H9 (cell line): ENCODE data around the gene CD4. TPM values are rescaled to one million over a fixed set of nuclear protein-coding genes. Genes with fewer than 3 reads are reported as not detected.

ENCODE experiments used
- DNase-seq: peaks from one replicate; pipeline ENCODE4 v3.0.0-alpha.2; 2017
- H2AFZ ChIP-seq: one replicate; pipeline ENCODE4 v1.6.1; 2013; ENCODE audit warnings: mild to moderate bottlenecking, low read length, control low read depth, moderate library complexity
- H2AK5ac ChIP-seq: 2 replicates; pipeline ENCODE4 v1.6.1; 2013; ENCODE audit warnings: low read length, control low read depth, mixed read lengths; ENCODE audit not compliant: insufficient read length
- H2BK120ac ChIP-seq: one replicate; pipeline ENCODE4 v1.6.1; 2013; ENCODE audit warnings: low read depth, mild to moderate bottlenecking, low read length, control low read depth, inconsistent platforms; ENCODE audit not compliant: poor library complexity, severe bottlenecking
- H2BK12ac ChIP-seq: 2 replicates; pipeline ENCODE4 v1.6.1; 2013; ENCODE audit warnings: low read length, control low read depth, mixed read lengths, low read depth; ENCODE audit not compliant: insufficient read length
- H2BK15ac ChIP-seq: 2 replicates; pipeline ENCODE4 v1.6.1; 2013; ENCODE audit warnings: low read depth, low read length, control low read depth
- H2BK20ac ChIP-seq: one replicate; pipeline ENCODE4 v1.6.1; 2013; ENCODE audit warnings: low read depth, mild to moderate bottlenecking, low read length, control low read depth, inconsistent platforms; ENCODE audit not compliant: poor library complexity, severe bottlenecking
- H2BK5ac ChIP-seq: 2 replicates; pipeline ENCODE4 v1.6.1; 2013; ENCODE audit warnings: low read length, control low read depth, mixed read lengths; ENCODE audit not compliant: insufficient read length
- H3K14ac ChIP-seq: 2 replicates; pipeline ENCODE4 v1.6.1; 2013; ENCODE audit warnings: low read length, control low read depth; ENCODE audit not compliant: insufficient read depth
- H3K18ac ChIP-seq: 2 replicates; pipeline ENCODE4 v1.6.1; 2013; ENCODE audit warnings: low read depth, mild to moderate bottlenecking, mixed read lengths, low read length, control low read depth; ENCODE audit not compliant: insufficient read length
- H3K23ac ChIP-seq: 2 replicates; pipeline ENCODE4 v1.6.1; 2013; ENCODE audit warnings: low read length, control low read depth, mixed read lengths, low read depth; ENCODE audit not compliant: insufficient read length
- H3K23me2 ChIP-seq: 2 replicates; pipeline ENCODE4 v1.6.1; 2013; ENCODE audit warnings: low read depth, mild to moderate bottlenecking, mixed read lengths, low read length, control low read depth; ENCODE audit not compliant: insufficient read length, poor library complexity, severe bottlenecking
- H3K27ac ChIP-seq: 2 replicates; pipeline ENCODE4 v1.5.1; 2013; ENCODE audit warnings: low read length, control low read depth, mixed read lengths, low read depth; ENCODE audit not compliant: insufficient read length
- H3K27me3 ChIP-seq: 2 replicates; pipeline ENCODE4 v1.6.1; 2013; ENCODE audit warnings: low read length, control low read depth, inconsistent platforms; ENCODE audit not compliant: insufficient read depth
- H3K4ac ChIP-seq: 2 replicates; pipeline ENCODE4 v1.6.1; 2013; ENCODE audit warnings: low read depth, mild to moderate bottlenecking, control low read depth, inconsistent platforms, low read length, moderate library complexity
- H3K4me1 ChIP-seq: 2 replicates; pipeline ENCODE4 v1.6.1; 2013; ENCODE audit warnings: low read length, control low read depth, inconsistent platforms; ENCODE audit not compliant: insufficient read depth
- H3K4me2 ChIP-seq: 2 replicates; pipeline ENCODE4 v1.6.1; 2013; ENCODE audit warnings: low read length, control low read depth, mixed read lengths; ENCODE audit not compliant: insufficient read length, insufficient read depth
- H3K56ac ChIP-seq: 2 replicates; pipeline ENCODE4 v1.6.1; 2013; ENCODE audit warnings: low read depth, mild to moderate bottlenecking, mixed read lengths, low read length, control low read depth; ENCODE audit not compliant: insufficient read length
- H3K79me1 ChIP-seq: 2 replicates; pipeline ENCODE4 v1.6.1; 2013; ENCODE audit warnings: low read depth, mild to moderate bottlenecking, moderate library complexity, low read length, control low read depth, inconsistent platforms; ENCODE audit not compliant: insufficient read depth, poor library complexity, severe bottlenecking
- H3K79me2 ChIP-seq: 2 replicates; pipeline ENCODE4 v1.6.1; 2013; ENCODE audit warnings: low read length, control low read depth, inconsistent platforms; ENCODE audit not compliant: insufficient read depth
- H3K9ac ChIP-seq: 2 replicates; pipeline ENCODE4 v1.6.1; 2013; ENCODE audit warnings: low read length, control low read depth, mixed read lengths; ENCODE audit not compliant: insufficient read length; ENCODE audit errors: extremely low read depth
- H3K9me3 ChIP-seq: one replicate; pipeline ENCODE4 v1.6.1; 2013; ENCODE audit warnings: low read depth, low read length, inconsistent platforms; ENCODE audit not compliant: control insufficient read depth
- H3T11ph ChIP-seq: one replicate; pipeline ENCODE4 v1.6.1; 2013; ENCODE audit warnings: mild to moderate bottlenecking, low read length, control low read depth, inconsistent platforms
- H4K20me1 ChIP-seq: one replicate; pipeline ENCODE4 v1.6.1; 2013; ENCODE audit not compliant: control insufficient read depth, insufficient read length, insufficient read depth
- H4K5ac ChIP-seq: 2 replicates; pipeline ENCODE4 v1.6.1; 2013; ENCODE audit warnings: low read depth, mild to moderate bottlenecking, mixed read lengths, low read length, control low read depth; ENCODE audit not compliant: insufficient read length
- H4K8ac ChIP-seq: replicated peaks from 2 replicates; pipeline ENCODE4 v1.6.1; 2013; ENCODE audit warnings: low read length, control low read depth, mixed read lengths, low read depth; ENCODE audit not compliant: insufficient read length
- H4K91ac ChIP-seq: 2 replicates; pipeline ENCODE4 v1.6.1; 2013; ENCODE audit warnings: low read depth, mild to moderate bottlenecking, moderate library complexity, mixed read lengths, low read length, control low read depth; ENCODE audit not compliant: insufficient read length
- H3K27ac Mint-ChIP-seq, 3 experiments: 2 replicates in 2 of 3; 3 replicates in 1 of 3; pipeline ENCODE4 v1.8.0; 2020 to 2021; ENCODE audit warnings: mixed read lengths in 3 of 3, mild to moderate bottlenecking in 1 of 3, moderate library complexity in 1 of 3
- H3K27me3 Mint-ChIP-seq: 2 replicates; pipeline ENCODE4 v1.8.0; 2021; ENCODE audit warnings: low read depth, mild to moderate bottlenecking, moderate library complexity, mixed read lengths
- H3K36me3 Mint-ChIP-seq, 3 experiments: 2 replicates in 2 of 3; 3 replicates in 1 of 3; pipeline ENCODE4 v1.8.0; 2020 to 2021; ENCODE audit warnings: low read depth in 3 of 3, mixed read lengths in 3 of 3; ENCODE audit not compliant: insufficient read depth in 1 of 3
- H3K4me1 Mint-ChIP-seq, 2 experiments: 2 replicates each; pipeline ENCODE4 v1.8.0; 2020; ENCODE audit warnings: mixed read lengths in 2 of 2
- H3K4me3 Mint-ChIP-seq, 2 experiments: 2 replicates in 1 of 2; 3 replicates in 1 of 2; pipeline ENCODE4 v1.8.0; 2020 to 2021; ENCODE audit warnings: mild to moderate bottlenecking in 2 of 2, mixed read lengths in 2 of 2, moderate library complexity in 1 of 2
- H3K9me3 Mint-ChIP-seq, 2 experiments: 2 replicates in 1 of 2; 3 replicates in 1 of 2; pipeline ENCODE4 v1.8.0; 2020; ENCODE audit warnings: mild to moderate bottlenecking in 2 of 2, mixed read lengths in 2 of 2, moderate library complexity in 1 of 2
- WGBS: extraction: QIAGEN DNeasy Blood & Tissue Kit; methylation state at CpG from one replicate; pipeline ENCODE4 v1.1.7; 2013; ENCODE audit warnings: missing lambda C conversion rate, low lambda C conversion rate, mixed read lengths; ENCODE audit not compliant: insufficient read length; ENCODE audit errors: extremely low coverage; 5-methylcytosine and 5-hydroxymethylcytosine counted together
- total RNA-seq: library from RNA; stranded (reverse); gene quantifications from 2 replicates; pipeline ENCODE4 v1.2.1, GENCODE V29; 2021
- TF ChIP-seq, protein P1 (sequence below): fragments of 200-600 bp; sonication (generic); conservative IDR thresholded peaks from 3 replicates; pipeline ENCODE4 v1.8.0; 2021; ENCODE audit warnings: antibody characterized with exemption, mild to moderate bottlenecking

CD4 gene
- total RNA-seq, 1 experiment from 2014 or later = 1.1 TPM

DNA sequence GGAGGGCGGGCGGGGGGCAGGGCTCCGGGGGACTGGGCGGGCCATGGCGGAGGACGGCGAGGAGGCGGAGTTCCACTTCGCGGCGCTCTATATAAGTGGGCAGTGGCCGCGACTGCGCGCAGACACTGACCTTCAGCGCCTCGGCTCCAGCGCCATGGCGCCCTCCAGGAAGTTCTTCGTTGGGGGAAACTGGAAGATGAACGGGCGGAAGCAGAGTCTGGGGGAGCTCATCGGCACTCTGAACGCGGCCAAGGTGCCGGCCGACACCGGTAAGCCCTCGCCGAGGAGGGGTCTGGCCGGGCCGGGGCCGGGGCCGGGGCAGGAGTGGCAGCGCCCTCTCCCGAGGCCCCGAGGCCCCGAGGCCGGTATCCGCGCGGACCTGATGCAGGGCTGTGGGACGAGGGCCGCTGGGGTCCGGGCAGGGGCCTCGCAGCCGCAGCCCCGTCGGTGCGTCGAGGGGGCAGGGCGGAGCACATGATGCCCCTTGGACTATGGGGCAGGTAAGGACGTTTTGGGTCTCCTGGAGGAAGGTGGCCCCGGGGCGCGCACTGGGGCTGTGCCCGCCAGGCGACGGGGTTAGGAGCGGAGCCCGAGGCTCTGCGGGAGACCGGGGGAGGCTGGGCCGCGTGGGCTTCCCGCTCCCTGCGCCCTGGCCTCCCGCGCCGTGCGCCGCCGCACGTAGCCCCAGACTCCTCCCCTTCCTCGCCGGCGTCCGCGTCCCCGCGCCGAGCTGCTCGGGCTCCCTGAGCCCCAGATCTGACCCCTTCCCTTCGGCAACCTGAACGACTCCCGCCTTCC is 78.3 kb downstream of the CD4 start, which contains the start of gene TPI1:
TPI1 (plus strand) TSS at position 119 of the 798 bp plus-strand sequence; CDS start at position 155, 36 bp downstream.
- H2BK15ac ChIP-seq = no peak within 1 kb of the TSS
- H3K4me2 ChIP-seq = peak within 1 kb of the TSS; percentile 94
- Mint-ChIP-seq H3K4me1 (peaks cover 50 to 55% of the 10 kb centered on the region in 2 experiments), H3K9me3 (no peaks in the 10 kb centered on the region; a peak in 1 of 5 replicates), H3K36me3 (peaks cover 46 to 76% (median 63%) of the 10 kb centered on the region in 3 experiments), H3K27ac (peak within 1 kb of the TSS; percentile 77 to 95 (median 92); a peak in 5 of 7 replicates), H3K27me3 (no peaks in the 10 kb centered on the region; the same call in 1 of the 2 replicates), H3K4me3 (peak within 1 kb of the TSS; percentile 93 to 95)
- H3K9me3 ChIP-seq = no peaks in the 10 kb centered on the region
- no peaks in the 10 kb centered on the region; the same call in 1 of the 2 replicates for H3K4me1 ChIP-seq
- H3K23ac ChIP-seq = no peak within 1 kb of the TSS
- no peak within 1 kb of the TSS for H4K91ac ChIP-seq
- no peaks in the 10 kb centered on the region for H4K20me1 ChIP-seq
- no peak within 1 kb of the TSS for H3K27ac ChIP-seq
- peak within 1 kb of the TSS; percentile 60 for H3K9ac ChIP-seq
- H3K18ac ChIP-seq = peak within 1 kb of the TSS; percentile 18
- no peak within 1 kb of the TSS for H2BK12ac ChIP-seq
- TF ChIP-seq, protein P1, sequence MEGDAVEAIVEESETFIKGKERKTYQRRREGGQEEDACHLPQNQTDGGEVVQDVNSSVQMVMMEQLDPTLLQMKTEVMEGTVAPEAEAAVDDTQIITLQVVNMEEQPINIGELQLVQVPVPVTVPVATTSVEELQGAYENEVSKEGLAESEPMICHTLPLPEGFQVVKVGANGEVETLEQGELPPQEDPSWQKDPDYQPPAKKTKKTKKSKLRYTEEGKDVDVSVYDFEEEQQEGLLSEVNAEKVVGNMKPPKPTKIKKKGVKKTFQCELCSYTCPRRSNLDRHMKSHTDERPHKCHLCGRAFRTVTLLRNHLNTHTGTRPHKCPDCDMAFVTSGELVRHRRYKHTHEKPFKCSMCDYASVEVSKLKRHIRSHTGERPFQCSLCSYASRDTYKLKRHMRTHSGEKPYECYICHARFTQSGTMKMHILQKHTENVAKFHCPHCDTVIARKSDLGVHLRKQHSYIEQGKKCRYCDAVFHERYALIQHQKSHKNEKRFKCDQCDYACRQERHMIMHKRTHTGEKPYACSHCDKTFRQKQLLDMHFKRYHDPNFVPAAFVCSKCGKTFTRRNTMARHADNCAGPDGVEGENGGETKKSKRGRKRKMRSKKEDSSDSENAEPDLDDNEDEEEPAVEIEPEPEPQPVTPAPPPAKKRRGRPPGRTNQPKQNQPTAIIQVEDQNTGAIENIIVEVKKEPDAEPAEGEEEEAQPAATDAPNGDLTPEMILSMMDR = no peak
- H3K4ac ChIP-seq = no peak within 1 kb of the TSS
- no peak within 1 kb of the TSS for H2BK20ac ChIP-seq
- H2AK5ac ChIP-seq = no peak within 1 kb of the TSS
- H3K79me2 ChIP-seq = peaks cover 5% of the 10 kb centered on the region; the same call in 1 of the 2 replicates
- H2BK5ac ChIP-seq = no peak within 1 kb of the TSS
- no peaks in the 10 kb centered on the region for H3K79me1 ChIP-seq
- peaks cover 16% of the 10 kb centered on the region for H3K23me2 ChIP-seq
- no CpG with 5 or more reads among the region's 86 CpGs for WGBS
- H3T11ph ChIP-seq = no peak within 1 kb of the TSS
- H2BK120ac ChIP-seq = no peak within 1 kb of the TSS
- no peak within 1 kb of the TSS for H4K5ac ChIP-seq
- H4K8ac ChIP-seq = no peak within 1 kb of the TSS
- H2AFZ ChIP-seq = no peak within 1 kb of the TSS
- DNase-seq = peak; percentile 90
- H3K56ac ChIP-seq = no peak within 1 kb of the TSS
- H3K14ac ChIP-seq = peak within 1 kb of the TSS; percentile 37; the same call in 1 of the 2 replicates
- no peaks in the 10 kb centered on the region for H3K27me3 ChIP-seq
